ENCODE measurements around the gene CCDC146. TPM values are rescaled to one million over a fixed set of nuclear protein-coding genes. Genes with fewer than 3 reads are reported as not detected.

CCDC146 gene
- total and polyA plus RNA-seq, 9 of the 15 experiments (the other 6 are each of a cell fraction or from before 2014, with no cell fraction given), result 0.10 to 0.98 (median 0.26) TPM; not detected in 1

DNA sequence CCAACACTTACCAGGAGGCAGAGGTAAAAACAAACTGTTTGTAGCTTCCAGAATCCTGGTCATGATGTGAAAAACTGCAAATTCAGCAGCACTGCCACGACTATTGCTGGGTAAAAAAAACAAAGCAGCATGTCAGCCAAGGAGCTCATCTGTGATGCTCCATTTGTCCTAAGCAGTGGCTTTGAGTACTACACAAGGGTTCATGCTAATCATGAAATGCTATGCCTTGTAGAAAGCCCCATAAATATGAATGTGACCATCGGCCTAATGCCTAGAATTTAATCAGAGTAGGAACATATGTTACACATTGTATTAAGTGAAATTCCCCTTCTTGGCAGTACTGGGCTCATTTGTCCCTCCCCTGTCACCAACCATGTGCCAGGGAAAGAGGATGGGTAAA is 198.3 kb downstream of the CCDC146 start:
- no peaks in the 10 kb centered on the region for H3K79me2 ChIP-seq (ENCODE audit: control insufficient read depth, insufficient read depth, low read length)
- H3K4me3 ChIP-seq, result no peak overlapping the region
- ATAC-seq (no peak), FAIRE-seq (no peak), DNase-seq (ENCODE audit: extremely low read depth in 1 of 4, low spot score in 3 of 4) (no peak)
- H3K9me3 ChIP-seq (replicated peaks; ENCODE audit: control insufficient read depth, insufficient read depth, low read depth, low read length), result no peaks in the 10 kb centered on the region
- no peak overlapping the region for H3K27ac ChIP-seq (ENCODE audit: extremely low read depth, low read depth, low read length)
- TF ChIP-seq SREBF2 (CRISPR knock-in tag; IDR thresholded peaks at IDR 0.05) (no peak), CEBPB (tag; IDR thresholded peaks at IDR 0.05) (no peak), RBM15 (IDR thresholded peaks at IDR 0.05; ENCODE audit: insufficient read depth, low read length) (no peak), MEF2A (IDR thresholded peaks at IDR 0.05; ENCODE audit: control insufficient read depth, low read depth, low read length) (no peak), POLR2B (IDR thresholded peaks at IDR 0.05; ENCODE audit: low read depth, partially characterized antibody) (no peak), DPF2 (IDR thresholded peaks at IDR 0.05) (no peak), SAFB2 (IDR thresholded peaks at IDR 0.05; ENCODE audit: borderline replicate concordance, low read depth, low read length, severe bottlenecking) (no peak), NFRKB (IDR thresholded peaks at IDR 0.05; ENCODE audit: low read depth) (no peak), MTF1 (CRISPR knock-in tag; IDR thresholded peaks at IDR 0.05; ENCODE audit: borderline replicate concordance) (no peak), MEIS2 (IDR thresholded peaks at IDR 0.05; ENCODE audit: partially characterized antibody) (no peak)
- TF ChIP-seq, protein P1, sequence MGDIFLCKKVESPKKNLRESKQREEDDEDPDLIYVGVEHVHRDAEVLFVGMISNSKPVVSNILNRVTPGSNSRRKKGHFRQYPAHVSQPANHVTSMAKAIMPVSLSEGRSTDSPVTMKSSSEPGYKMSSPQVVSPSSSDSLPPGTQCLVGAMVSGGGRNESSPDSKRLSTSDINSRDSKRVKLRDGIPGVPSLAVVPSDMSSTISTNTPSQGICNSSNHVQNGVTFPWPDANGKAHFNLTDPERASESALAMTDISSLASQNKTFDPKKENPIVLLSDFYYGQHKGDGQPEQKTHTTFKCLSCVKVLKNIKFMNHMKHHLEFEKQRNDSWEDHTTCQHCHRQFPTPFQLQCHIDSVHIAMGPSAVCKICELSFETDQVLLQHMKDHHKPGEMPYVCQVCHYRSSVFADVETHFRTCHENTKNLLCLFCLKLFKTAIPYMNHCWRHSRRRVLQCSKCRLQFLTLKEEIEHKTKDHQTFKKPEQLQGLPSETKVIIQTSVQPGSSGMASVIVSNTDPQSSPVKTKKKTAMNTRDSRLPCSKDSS (IDR thresholded peaks at IDR 0.05; ENCODE audit: low read depth, partially characterized antibody), result no peak
- H3K36me3 ChIP-seq (ENCODE audit: control insufficient read depth, insufficient read depth, low read length), result no peaks in the 10 kb centered on the region
- in situ Hi-C loops (cut with MboI) (no loop called here), intact Hi-C loops (cut with micrococcal nuclease) (no loop called here)
- ChIA-PET POLR2A (interaction anchor here (0.5 to 0.6 kb wide), 2 partner anchors 12 to 159 kb away, joined by 3 read pairs; no protein-coding TSS in a partner anchor), CTCF (ENCODE audit: low intra/inter-chr PET ratio) (no interaction called here)
- no peaks in the 10 kb centered on the region; a peak in 1 of 5 replicates for H3K27me3 ChIP-seq (ENCODE audit: control insufficient read depth in 2 of 2, insufficient read depth in 2 of 2, low read length in 2 of 2)
- no peaks in the 10 kb centered on the region for H4K20me1 ChIP-seq (replicated peaks; ENCODE audit: control insufficient read depth, insufficient read depth, low read length)
- H3K4me2 ChIP-seq (ENCODE audit: insufficient read depth, low read length), result no peak overlapping the region
- H2AFZ ChIP-seq (ENCODE audit: low read depth, low read length), result no peak overlapping the region
- BruUV-seq (replicated peaks), result no TSS peak
- H3K9ac ChIP-seq (ENCODE audit: insufficient read depth in 1 of 2, low read depth in 2 of 2, low read length in 2 of 2), result no peak overlapping the region
- H3K4me1 ChIP-seq (replicated peaks in 1 of 2; ENCODE audit: control insufficient read depth in 2 of 2, insufficient read depth in 2 of 2, low read length in 2 of 2), result no peaks in the 10 kb centered on the region
- WGBS (ENCODE audit: insufficient coverage, low coverage, missing lambda C conversion rate), result 0% methylated on average over 2 of the region's 2 CpGs
- H3K9me1 ChIP-seq (ENCODE audit: control insufficient read depth, insufficient read depth, low read length), result no peaks in the 10 kb centered on the region

Data from K562 (cell line).